D341Med (cell line): ENCODE data around the gene STOML2.

Experiments used
- DNase-seq: peaks from one replicate; pipeline ENCODE4 v3.0.0; 2012; ENCODE audit warnings: low spot score

STOML2 gene

GRCh38 chr9:35107297-35108290 is 4.7 kb upstream of the STOML2 start:
- DNase-seq, result no peak

- DNase-seq, result no peak
Measured at GRCh38 chr9:35106343-35106730, 3.4 kb upstream of the STOML2 start.

- DNase-seq, result no peak
Measured at GRCh38 chr9:35105571-35106342, 2.8 kb upstream of the STOML2 start.

- no peak for DNase-seq
Measured at GRCh38 chr9:35105126-35105525, 2.2 kb upstream of the STOML2 start.

- no peak for DNase-seq
Measured at GRCh38 chr9:35104586-35104985, 1.7 kb upstream of the STOML2 start.

- no peak for DNase-seq
Measured at GRCh38 chr9:35103660-35104191, 795 bp upstream of the STOML2 start.

- DNase-seq, result no peak
Measured at GRCh38 chr9:35102465-35102768, 514 bp downstream of the STOML2 start.

- no peak for DNase-seq
Measured at GRCh38 chr9:35097573-35097972, 5.4 kb downstream of the STOML2 start.

- DNase-seq, result peak; percentile 93
Measured at GRCh38 chr9:35096035-35096849, 6.7 kb downstream of the STOML2 start, which contains the start of gene PIGO. Gene PIGO (minus strand): TSS chr9:35096591. CDS start chr9:35095565, 1,026 bp downstream.

- no peak for DNase-seq
Measured at GRCh38 chr9:35091536-35091935, 11.4 kb downstream of the STOML2 start.

GRCh38 chr9:35089434-35089833 is 13.5 kb downstream of the STOML2 start:
- no peak for DNase-seq

GRCh38 chr9:35085078-35085477 is 17.9 kb downstream of the STOML2 start:
- DNase-seq, result no peak

GRCh38 chr9:35079426-35080341 is 23.2 kb downstream of the STOML2 start, which contains the start of gene FANCG:
Gene FANCG (minus strand): TSS chr9:35079942. CDS start chr9:35079524, 418 bp downstream.
- DNase-seq, result peak; percentile 91

- DNase-seq, result peak; percentile 45
Measured at GRCh38 chr9:35079041-35079425, 23.9 kb downstream of the STOML2 start.

GRCh38 chr9:35078066-35078465 is 24.9 kb downstream of the STOML2 start:
- DNase-seq, result no peak

- DNase-seq, result no peak
Measured at GRCh38 chr9:35076848-35077247, 26.1 kb downstream of the STOML2 start.

GRCh38 chr9:35075358-35075757 is 27.6 kb downstream of the STOML2 start:
- DNase-seq, result no peak

- no peak for DNase-seq
Measured at GRCh38 chr9:35074791-35075190, 28.1 kb downstream of the STOML2 start.

- no peak for DNase-seq
Measured at GRCh38 chr9:35074141-35074540, 28.8 kb downstream of the STOML2 start.

- no peak for DNase-seq
Measured at GRCh38 chr9:35073279-35073612, 29.7 kb downstream of the STOML2 start.
